ENCODE data around the gene NCOR1. TPM values are rescaled to one million over a fixed set of nuclear protein-coding genes. Genes with fewer than 3 reads are reported as not detected.
"Not testable (repeated sequence)": the region's sequence is repeated elsewhere in the genome, so short reads cannot be mapped to it uniquely, and the experiment has no call there.

NCOR1 gene
- total and polyA plus RNA-seq, 2 experiments from 2014 or later = 109 to 119 TPM

- no peak for DNase-seq (ENCODE audit: low read depth in 1 of 2, low spot score in 1 of 2)
- Histone ChIP-seq H3K4me3 (no peak overlapping the region), H3K4me1 (ENCODE audit: low read depth) (no peaks in the 10 kb centered on the region), H3K9me3 (ENCODE audit: low read depth) (no peaks in the 10 kb centered on the region), H3K27ac (peak overlapping the region; percentile 33), H3K36me3 (peaks cover 44% of the 10 kb centered on the region), H3K27me3 (no peaks in the 10 kb centered on the region)
- TF ChIP-seq CTCF (IDR thresholded peaks at IDR 0.05; ENCODE audit: low read depth, low read length) = no peak
Measured at GRCh38 chr17:16122697-16123434, 92.5 kb downstream of the NCOR1 start.

GRCh38 chr17:16121915-16122314 lies 93.4 kb downstream of the NCOR1 start:
- no peaks in the 10 kb centered on the region for H3K9me3 ChIP-seq (ENCODE audit: low read depth)
- H3K36me3 ChIP-seq = peaks cover 52% of the 10 kb centered on the region
- H3K27me3 ChIP-seq = no peaks in the 10 kb centered on the region
- no peaks in the 10 kb centered on the region for H3K4me1 ChIP-seq (ENCODE audit: low read depth)
- TF ChIP-seq CTCF (IDR thresholded peaks at IDR 0.05; ENCODE audit: low read depth, low read length) = no peak
- no peak for DNase-seq (ENCODE audit: low read depth in 1 of 2, low spot score in 1 of 2)
- H3K4me3 ChIP-seq = no peak overlapping the region
- no peak overlapping the region for H3K27ac ChIP-seq

- TF ChIP-seq CTCF (IDR thresholded peaks at IDR 0.05; ENCODE audit: low read depth, low read length) = no peak
- Histone ChIP-seq H3K27ac (no peak overlapping the region), H3K36me3 (peaks cover 57% of the 10 kb centered on the region), H3K9me3 (ENCODE audit: low read depth) (no peaks in the 10 kb centered on the region), H3K4me3 (no peak overlapping the region), H3K4me1 (ENCODE audit: low read depth) (no peaks in the 10 kb centered on the region), H3K27me3 (no peaks in the 10 kb centered on the region)
- no peak for DNase-seq (ENCODE audit: low read depth in 1 of 2, low spot score in 1 of 2)
Measured at GRCh38 chr17:16120937-16121336, 94.4 kb downstream of the NCOR1 start.

GRCh38 chr17:16117149-16117548 lies 98.2 kb downstream of the NCOR1 start:
- no peaks in the 10 kb centered on the region for H3K9me3 ChIP-seq (ENCODE audit: low read depth)
- TF ChIP-seq CTCF (IDR thresholded peaks at IDR 0.05; ENCODE audit: low read depth, low read length) = no peak
- H3K27me3 ChIP-seq = no peaks in the 10 kb centered on the region
- no peaks in the 10 kb centered on the region for H3K4me1 ChIP-seq (ENCODE audit: low read depth)
- H3K27ac ChIP-seq = no peak overlapping the region
- peaks cover 60% of the 10 kb centered on the region for H3K36me3 ChIP-seq
- no peak for DNase-seq (ENCODE audit: low read depth in 1 of 2, low spot score in 1 of 2)
- no peak overlapping the region for H3K4me3 ChIP-seq

- not testable (repeated sequence) for H3K4me1 ChIP-seq (ENCODE audit: low read depth); H3K27me3 ChIP-seq; H3K27ac ChIP-seq; H3K9me3 ChIP-seq (ENCODE audit: low read depth); DNase-seq (ENCODE audit: low read depth in 1 of 2, low spot score in 1 of 2); H3K4me3 ChIP-seq
- peaks cover 46% of the 10 kb centered on the region for H3K36me3 ChIP-seq
Measured at GRCh38 chr17:16115077-16115698, 100.1 kb downstream of the NCOR1 start.

- peaks cover 11% of the 10 kb centered on the region for H3K36me3 ChIP-seq
- no peak overlapping the region for H3K27ac ChIP-seq
- DNase-seq (ENCODE audit: low read depth in 1 of 2, low spot score in 1 of 2) = no peak
- TF ChIP-seq CTCF (IDR thresholded peaks at IDR 0.05; ENCODE audit: low read depth, low read length) = no peak
- H3K4me3 ChIP-seq = no peak overlapping the region
- H3K9me3 ChIP-seq (ENCODE audit: low read depth) = no peaks in the 10 kb centered on the region
- no peaks in the 10 kb centered on the region for H3K4me1 ChIP-seq (ENCODE audit: low read depth)
- no peaks in the 10 kb centered on the region for H3K27me3 ChIP-seq
Measured at GRCh38 chr17:16108871-16109270, 106.5 kb downstream of the NCOR1 start.
